GM23248 (cell line): ENCODE results near the gene SUSD2. TPM values are rescaled to one million over a fixed set of nuclear protein-coding genes. Genes with fewer than 3 reads are reported as not detected.

Source experiments
- DNase-seq: peaks from one replicate; pipeline ENCODE4 v3.0.0-alpha.2; 2015
- H2AFZ ChIP-seq: fragments of 200-600 bp; sonication (generic); 2 replicates; pipeline ENCODE4 v1.6.1; 2016; ENCODE audit warnings: antibody characterized with exemption
- H3F3A ChIP-seq: fragments of 200-600 bp; sonication (generic); 2 replicates; pipeline ENCODE4 v1.6.1; 2016; ENCODE audit warnings: mild to moderate bottlenecking, antibody characterized with exemption, mixed run types; ENCODE audit not compliant: insufficient read depth
- H3K27ac ChIP-seq: fragments of 200-600 bp; sonication (generic); 2 replicates; pipeline ENCODE4 v1.5.1; 2016; ENCODE audit warnings: mild to moderate bottlenecking
- H3K27me3 ChIP-seq: fragments of 200-600 bp; sonication (generic); replicated peaks from 2 replicates; pipeline ENCODE4 v1.6.1; 2016; ENCODE audit warnings: mild to moderate bottlenecking; ENCODE audit not compliant: insufficient read depth
- H3K36me3 ChIP-seq: fragments of 200-600 bp; sonication (generic); 2 replicates; pipeline ENCODE4 v1.6.1; 2016; ENCODE audit warnings: low read depth, mild to moderate bottlenecking
- H3K4me1 ChIP-seq: fragments of 200-600 bp; sonication (generic); 2 replicates; pipeline ENCODE4 v1.6.1; 2016; ENCODE audit warnings: mild to moderate bottlenecking; ENCODE audit not compliant: insufficient read depth
- H3K4me2 ChIP-seq: fragments of 200-600 bp; sonication (generic); one replicate; pipeline ENCODE4 v1.6.1; 2016; ENCODE audit warnings: mild to moderate bottlenecking; ENCODE audit not compliant: unreplicated experiment
- H3K4me3 ChIP-seq: fragments of 200-600 bp; sonication (generic); 2 replicates; pipeline ENCODE4 v1.5.1; 2016; ENCODE audit warnings: mild to moderate bottlenecking
- H3K79me2 ChIP-seq: fragments of 200-600 bp; sonication (generic); 2 replicates; pipeline ENCODE4 v1.6.1; 2016; ENCODE audit warnings: mild to moderate bottlenecking; ENCODE audit not compliant: insufficient read depth
- H3K9ac ChIP-seq: fragments of 200-600 bp; sonication (generic); 2 replicates; pipeline ENCODE4 v1.6.1; 2016; ENCODE audit warnings: mild to moderate bottlenecking
- H3K9me2 ChIP-seq: fragments of 200-600 bp; sonication (generic); 2 replicates; pipeline ENCODE4 v1.6.1; 2016; ENCODE audit warnings: mixed run types, mild to moderate bottlenecking, moderate library complexity; ENCODE audit not compliant: insufficient read depth
- H3K9me3 ChIP-seq: fragments of 200-600 bp; sonication (generic); one replicate; pipeline ENCODE4 v1.6.1; 2017; ENCODE audit warnings: low read depth
- H4K20me1 ChIP-seq: fragments of 200-600 bp; sonication (generic); 2 replicates; pipeline ENCODE4 v1.6.0; 2016; ENCODE audit not compliant: insufficient read depth
- EZH2 ChIP-seq: fragments of 200-600 bp; sonication (generic); IDR thresholded peaks from 2 replicates; pipeline ENCODE4 v1.6.1; 2018; ENCODE audit warnings: antibody characterized with exemption, mild to moderate bottlenecking; ENCODE audit not compliant: insufficient read depth, poor library complexity, severe bottlenecking
- EZH2phosphoT487 ChIP-seq: fragments of 200-600 bp; sonication (generic); IDR thresholded peaks from 2 replicates; pipeline ENCODE4 v1.6.1; 2018; ENCODE audit warnings: antibody characterized with exemption, moderate library complexity, mild to moderate bottlenecking, low read depth; ENCODE audit not compliant: insufficient read depth
- WGBS, 2 experiments: methylation state at CpG; one replicate each; pipeline ENCODE4 v1.1.6; 2015 to 2017; ENCODE audit warnings: low lambda C conversion rate in 2 of 2, low coverage in 1 of 2; ENCODE audit errors: missing lambda C conversion rate in 2 of 2; 5-methylcytosine and 5-hydroxymethylcytosine counted together
- in situ Hi-C: fragments of 300-500 bp; cut with MboI; formaldehyde crosslinking; loops from 2 replicates; pipeline ENCODE4 v1.15.0; 2020
- polyA plus RNA-seq: library from polyadenylated mRNA; unstranded; fragments of >200 nt; fragmentation: Nextera tagmentation; extraction: Ambion mirVana; gene quantifications from 2 replicates; pipeline ENCODE4 v1.2.1, GENCODE V29; 2016
- total RNA-seq: library from RNA; depleted of rRNA; stranded (reverse); fragments of >200 nt; shearing (Covaris generic); gene quantifications from 2 replicates; pipeline ENCODE4 v1.2.3, GENCODE V29; 2014

SUSD2 gene
- total and polyA plus RNA-seq, 2 experiments from 2014 or later = 0.24 TPM; not detected in 1

DNA sequence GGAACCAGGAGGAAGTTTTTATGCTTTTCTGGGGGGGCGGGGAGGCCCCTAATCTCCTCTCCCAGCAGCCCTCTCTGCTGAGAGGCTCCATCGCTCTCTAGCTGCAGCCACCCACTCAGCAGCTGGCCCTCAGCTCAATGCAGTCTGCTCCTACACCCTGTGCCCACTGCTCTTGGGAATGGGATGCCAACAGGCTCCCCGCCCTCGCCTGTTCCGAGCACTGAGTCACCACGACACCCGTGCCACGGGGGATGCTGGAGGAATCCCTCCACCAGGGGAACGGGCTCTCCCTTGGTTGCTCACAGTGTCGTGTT lies 23.5 kb upstream of the SUSD2 start:
- no peak for TF ChIP-seq EZH2
- TF ChIP-seq EZH2phosphoT487 = no peak
- Histone ChIP-seq H3K27ac (no peak overlapping the region), H3K4me2 (no peak overlapping the region), H3K36me3 (no peaks in the 10 kb centered on the region), H3K9ac (no peak overlapping the region), H3K79me2 (0 out of 2 replicates have a peak, but pooled peaks cover 13% of the 10 kb centered on the region), H3K4me1 (peaks cover 21% of the 10 kb centered on the region), H3F3A (no peaks in the 10 kb centered on the region), H3K9me3 (no peaks in the 10 kb centered on the region), H2AFZ (no peak overlapping the region), H3K9me2 (no peaks in the 10 kb centered on the region), H3K27me3 (no peaks in the 10 kb centered on the region), H3K4me3 (no peak overlapping the region), H4K20me1 (no peaks in the 10 kb centered on the region)
- peak; percentile 70 for DNase-seq
- 30 to 38% methylated on average over 10 of the region's 10 CpGs for WGBS, 2 experiments
- in situ Hi-C loops = no loop called here

GRCh38 chr22:24159650-24160049 lies 21.6 kb upstream of the SUSD2 start:
- Histone ChIP-seq H3K4me2 (no peak overlapping the region), H3K36me3 (no peaks in the 10 kb centered on the region), H3F3A (no peaks in the 10 kb centered on the region), H2AFZ (no peak overlapping the region), H3K9me2 (no peaks in the 10 kb centered on the region), H3K4me3 (no peak overlapping the region), H3K9me3 (no peaks in the 10 kb centered on the region), H4K20me1 (no peaks in the 10 kb centered on the region), H3K27me3 (no peaks in the 10 kb centered on the region), H3K79me2 (0 out of 2 replicates have a peak, but pooled peaks cover 13% of the 10 kb centered on the region), H3K9ac (no peak overlapping the region), H3K27ac (no peak overlapping the region), H3K4me1 (peaks cover 17% of the 10 kb centered on the region)
- in situ Hi-C loops = no loop called here
- TF ChIP-seq EZH2phosphoT487 = no peak
- no peak for TF ChIP-seq EZH2
- WGBS, 2 experiments = 67 to 75% methylated on average over 2 of the region's 2 CpGs
- no peak for DNase-seq

- no peaks in the 10 kb centered on the region for H3K36me3 ChIP-seq
- no peak overlapping the region for H3K9ac ChIP-seq
- 66 to 69% methylated on average over 6 of the region's 6 CpGs for WGBS, 2 experiments
- no peak for DNase-seq
- H4K20me1 ChIP-seq = no peaks in the 10 kb centered on the region
- in situ Hi-C loops = no loop called here
- TF ChIP-seq EZH2phosphoT487 (no peak), EZH2 (no peak)
- no peaks in the 10 kb centered on the region for H3F3A ChIP-seq
- H3K27ac ChIP-seq = no peak overlapping the region
- no peaks in the 10 kb centered on the region for H3K9me3 ChIP-seq
- no peaks in the 10 kb centered on the region for H3K27me3 ChIP-seq
- no peak overlapping the region for H3K4me3 ChIP-seq
- no peaks in the 10 kb centered on the region for H3K9me2 ChIP-seq
- H3K4me1 ChIP-seq = peaks cover 16% of the 10 kb centered on the region
- H2AFZ ChIP-seq = no peak overlapping the region
- 0 out of 2 replicates have a peak, but pooled peaks cover 13% of the 10 kb centered on the region for H3K79me2 ChIP-seq
- no peak overlapping the region for H3K4me2 ChIP-seq
Observed at GRCh38 chr22:24160546-24160945, 20.7 kb upstream of the SUSD2 start.

GRCh38 chr22:24161485-24161884 lies 19.8 kb upstream of the SUSD2 start:
- Histone ChIP-seq H3K36me3 (no peaks in the 10 kb centered on the region), H3K79me2 (0 out of 2 replicates have a peak, but pooled peaks cover 13% of the 10 kb centered on the region), H3K9ac (no peak overlapping the region), H3K4me2 (no peak overlapping the region), H3K4me3 (no peak overlapping the region), H3K4me1 (peaks cover 16% of the 10 kb centered on the region), H3K27ac (no peak overlapping the region), H3K9me2 (no peaks in the 10 kb centered on the region), H2AFZ (no peak overlapping the region), H3K9me3 (no peaks in the 10 kb centered on the region), H4K20me1 (no peaks in the 10 kb centered on the region), H3F3A (no peaks in the 10 kb centered on the region), H3K27me3 (no peaks in the 10 kb centered on the region)
- DNase-seq = no peak
- WGBS, 2 experiments = 90 to 93% methylated on average over 6 to 7 of the region's 7 CpGs
- TF ChIP-seq EZH2 = no peak
- TF ChIP-seq EZH2phosphoT487 = no peak
- in situ Hi-C loops = no loop called here

GRCh38 chr22:24161909-24162308 lies 19.4 kb upstream of the SUSD2 start:
- H4K20me1 ChIP-seq = no peaks in the 10 kb centered on the region
- WGBS, 2 experiments = 84 to 86% methylated on average over 6 of the region's 6 CpGs

More at GRCh38 chr22:24161909-24162308, 19.4 kb upstream of the SUSD2 start:
- H3K79me2 ChIP-seq = 0 out of 2 replicates have a peak, but pooled peaks cover 13% of the 10 kb centered on the region
- H3K4me2 ChIP-seq = no peak overlapping the region
- no peaks in the 10 kb centered on the region for H3K27me3 ChIP-seq
- no peak overlapping the region for H3K27ac ChIP-seq
- no peak overlapping the region for H3K4me3 ChIP-seq
- H3K9ac ChIP-seq = no peak overlapping the region
- H3K4me1 ChIP-seq = peaks cover 16% of the 10 kb centered on the region
- in situ Hi-C loops = no loop called here
- H3K36me3 ChIP-seq = no peaks in the 10 kb centered on the region
- H3F3A ChIP-seq = no peaks in the 10 kb centered on the region
- DNase-seq = no peak
- no peaks in the 10 kb centered on the region for H3K9me3 ChIP-seq
- no peak overlapping the region for H2AFZ ChIP-seq
- TF ChIP-seq EZH2 = no peak
- no peak for TF ChIP-seq EZH2phosphoT487
- no peaks in the 10 kb centered on the region for H3K9me2 ChIP-seq
